HT-29 (cell line): Measurements from ENCODE around the gene SEPHS2. TPM values are rescaled to one million over a fixed set of nuclear protein-coding genes. Genes with fewer than 3 reads are reported as not detected.
"Not testable (repeated sequence)": the region's sequence is repeated elsewhere in the genome, so short reads cannot be mapped to it uniquely, and the experiment has no call there.

ENCODE experiments used
- DNase-seq: peaks from one replicate; pipeline ENCODE4 v3.0.0-alpha.2; 2015; ENCODE audit warnings: low spot score
- total RNA-seq: library from RNA; depleted of rRNA; stranded (reverse); fragments of >200 nt; shearing (Covaris generic); gene quantifications from 2 replicates; pipeline ENCODE4 v1.2.3, GENCODE V29; 2014

Gene SEPHS2
- total RNA-seq, 1 experiment from 2014 or later: 11.0 TPM

- no peak for DNase-seq
Observed at GRCh38 chr16:30470170-30470512, 24.5 kb upstream of the SEPHS2 start.

- no peak for DNase-seq
Observed at GRCh38 chr16:30464078-30464477, 18.4 kb upstream of the SEPHS2 start.

- DNase-seq: not testable (repeated sequence)
Observed at GRCh38 chr16:30461426-30461825, 15.8 kb upstream of the SEPHS2 start.

GRCh38 chr16:30459456-30459855 lies 13.8 kb upstream of the SEPHS2 start:
- no peak for DNase-seq

GRCh38 chr16:30458561-30459394 lies 13.1 kb upstream of the SEPHS2 start:
- no peak for DNase-seq

- no peak for DNase-seq
Observed at GRCh38 chr16:30457743-30458560, 12.3 kb upstream of the SEPHS2 start.

- DNase-seq: no peak
Observed at GRCh38 chr16:30457256-30457655, 11.6 kb upstream of the SEPHS2 start.

GRCh38 chr16:30456302-30456701 lies 10.6 kb upstream of the SEPHS2 start:
- DNase-seq: no peak

GRCh38 chr16:30452709-30453580 lies 7.3 kb upstream of the SEPHS2 start:
- not testable (repeated sequence) for DNase-seq

- no peak for DNase-seq
Observed at GRCh38 chr16:30449116-30449435, 3.4 kb upstream of the SEPHS2 start.

GRCh38 chr16:30447512-30448226 lies 2.0 kb upstream of the SEPHS2 start:
- DNase-seq: peak; percentile 44

- DNase-seq: no peak
Observed at GRCh38 chr16:30446203-30446595, 525 bp upstream of the SEPHS2 start.

- DNase-seq: no peak
Observed at GRCh38 chr16:30445149-30445407, 596 bp downstream of the SEPHS2 start.

- DNase-seq: no peak
Observed at GRCh38 chr16:30444231-30445148, 1.2 kb downstream of the SEPHS2 start.

GRCh38 chr16:30443631-30444030 lies 2.0 kb downstream of the SEPHS2 start:
- DNase-seq: no peak

GRCh38 chr16:30439720-30440348 lies 5.8 kb downstream of the SEPHS2 start:
- no peak for DNase-seq

- no peak for DNase-seq
Observed at GRCh38 chr16:30438835-30439234, 6.8 kb downstream of the SEPHS2 start.

GRCh38 chr16:30437511-30438046 lies 8.1 kb downstream of the SEPHS2 start:
- DNase-seq: peak; percentile 49

- no peak for DNase-seq
Observed at GRCh38 chr16:30434852-30435251, 10.8 kb downstream of the SEPHS2 start.
